AG04449 (cell line): ENCODE results near the gene IL11RA.

Experiments used
- CTCF ChIA-PET: fragments of 350-600 bp; formaldehyde crosslinking; extraction: SDS; loops from one replicate; lab custom pipeline; 2021; ENCODE audit warnings: antibody characterized with exemption; lab: Yijun Ruan, JAX
- POLR2A ChIA-PET: fragments of 400-600, 350-600 bp; formaldehyde crosslinking; extraction: SDS; loops from one replicate; lab custom pipeline; 2020; ENCODE audit warnings: antibody characterized with exemption, inconsistent platforms; lab: Yijun Ruan, JAX
- DNase-seq: peaks from one replicate; pipeline ENCODE4 v3.0.0-alpha.2; 2010; ENCODE audit warnings: low read depth, low spot score
- H3K4me3 ChIP-seq: 2 replicates; pipeline ENCODE4 v1.5.1; 2011; ENCODE audit warnings: low read depth, mild to moderate bottlenecking, control low read depth, low read length
- TF ChIP-seq, protein P1 (sequence below): IDR thresholded peaks from one replicate; pipeline ENCODE4 v1.5.1; 2011; ENCODE audit warnings: mild to moderate bottlenecking, moderate library complexity, low read length, control low read depth, inconsistent platforms; ENCODE audit not compliant: insufficient read depth; ENCODE audit errors: missing control alignments

The IL11RA gene

DNA sequence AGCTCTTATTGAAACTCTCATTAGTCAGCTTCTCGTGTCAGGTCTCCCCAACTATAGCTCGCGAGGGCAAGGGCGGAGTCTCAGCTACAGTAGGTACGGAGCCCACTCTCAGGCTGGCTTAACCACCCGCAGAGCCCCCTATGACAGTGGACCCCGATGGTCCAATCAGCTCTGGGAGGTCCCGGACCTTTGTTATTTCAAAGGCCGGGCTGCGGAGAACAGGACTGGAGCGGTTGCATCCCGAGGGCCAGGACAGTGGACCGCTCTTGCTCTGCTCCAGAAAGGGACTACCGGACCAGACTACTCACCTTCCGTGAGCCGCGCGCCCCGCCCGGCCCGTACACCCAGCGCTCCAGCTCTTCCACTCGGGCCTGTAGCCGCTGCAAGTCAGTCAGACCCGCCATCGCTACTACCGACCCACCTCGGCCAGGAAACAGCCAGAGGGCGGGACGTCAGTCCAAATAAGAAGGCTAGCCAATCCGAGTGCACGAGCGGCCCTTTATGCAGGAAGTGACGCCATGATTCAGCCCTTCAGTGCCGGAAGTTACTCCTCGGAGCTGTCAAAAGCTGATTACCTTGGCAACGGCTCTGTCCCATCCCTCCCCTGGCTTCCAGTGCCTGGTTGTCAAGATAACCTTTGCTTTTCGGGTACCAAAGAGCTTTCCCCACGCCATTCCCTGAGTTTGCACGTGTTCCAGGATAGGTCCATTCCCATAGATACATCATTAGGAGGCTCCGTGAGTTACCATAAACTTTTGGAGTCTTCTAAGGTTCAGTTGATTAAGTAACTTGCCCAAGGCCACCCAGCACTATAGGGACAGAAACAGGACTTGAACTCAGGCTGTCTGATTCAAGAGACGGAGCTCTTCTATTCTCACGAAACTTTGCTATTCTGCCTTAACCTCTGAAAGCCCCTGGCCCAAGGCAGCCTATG, 31.7 kb upstream of the IL11RA start, which contains the start of gene DCTN3:
Gene DCTN3, minus strand, starts transcription at position 435 of the 934 bp plus-strand sequence. Its CDS starts 31 bp downstream, at position 404.
- TF ChIP-seq, protein P1, sequence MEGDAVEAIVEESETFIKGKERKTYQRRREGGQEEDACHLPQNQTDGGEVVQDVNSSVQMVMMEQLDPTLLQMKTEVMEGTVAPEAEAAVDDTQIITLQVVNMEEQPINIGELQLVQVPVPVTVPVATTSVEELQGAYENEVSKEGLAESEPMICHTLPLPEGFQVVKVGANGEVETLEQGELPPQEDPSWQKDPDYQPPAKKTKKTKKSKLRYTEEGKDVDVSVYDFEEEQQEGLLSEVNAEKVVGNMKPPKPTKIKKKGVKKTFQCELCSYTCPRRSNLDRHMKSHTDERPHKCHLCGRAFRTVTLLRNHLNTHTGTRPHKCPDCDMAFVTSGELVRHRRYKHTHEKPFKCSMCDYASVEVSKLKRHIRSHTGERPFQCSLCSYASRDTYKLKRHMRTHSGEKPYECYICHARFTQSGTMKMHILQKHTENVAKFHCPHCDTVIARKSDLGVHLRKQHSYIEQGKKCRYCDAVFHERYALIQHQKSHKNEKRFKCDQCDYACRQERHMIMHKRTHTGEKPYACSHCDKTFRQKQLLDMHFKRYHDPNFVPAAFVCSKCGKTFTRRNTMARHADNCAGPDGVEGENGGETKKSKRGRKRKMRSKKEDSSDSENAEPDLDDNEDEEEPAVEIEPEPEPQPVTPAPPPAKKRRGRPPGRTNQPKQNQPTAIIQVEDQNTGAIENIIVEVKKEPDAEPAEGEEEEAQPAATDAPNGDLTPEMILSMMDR = no peak
- CTCF ChIA-PET = interaction anchor here (0.6 to 5.3 kb wide), 15 partner anchors 8 to 242 kb away, joined by 3 to 138 read pairs (median 4); partner anchors contain the start of genes ARID3C, RPP25L and SIGMAR1
- POLR2A ChIA-PET = interaction anchor here (0.9 to 1.5 kb wide), 2 partner anchors 14 to 33 kb away, joined by 3 to 5 read pairs; no protein-coding TSS in a partner anchor

DNA sequence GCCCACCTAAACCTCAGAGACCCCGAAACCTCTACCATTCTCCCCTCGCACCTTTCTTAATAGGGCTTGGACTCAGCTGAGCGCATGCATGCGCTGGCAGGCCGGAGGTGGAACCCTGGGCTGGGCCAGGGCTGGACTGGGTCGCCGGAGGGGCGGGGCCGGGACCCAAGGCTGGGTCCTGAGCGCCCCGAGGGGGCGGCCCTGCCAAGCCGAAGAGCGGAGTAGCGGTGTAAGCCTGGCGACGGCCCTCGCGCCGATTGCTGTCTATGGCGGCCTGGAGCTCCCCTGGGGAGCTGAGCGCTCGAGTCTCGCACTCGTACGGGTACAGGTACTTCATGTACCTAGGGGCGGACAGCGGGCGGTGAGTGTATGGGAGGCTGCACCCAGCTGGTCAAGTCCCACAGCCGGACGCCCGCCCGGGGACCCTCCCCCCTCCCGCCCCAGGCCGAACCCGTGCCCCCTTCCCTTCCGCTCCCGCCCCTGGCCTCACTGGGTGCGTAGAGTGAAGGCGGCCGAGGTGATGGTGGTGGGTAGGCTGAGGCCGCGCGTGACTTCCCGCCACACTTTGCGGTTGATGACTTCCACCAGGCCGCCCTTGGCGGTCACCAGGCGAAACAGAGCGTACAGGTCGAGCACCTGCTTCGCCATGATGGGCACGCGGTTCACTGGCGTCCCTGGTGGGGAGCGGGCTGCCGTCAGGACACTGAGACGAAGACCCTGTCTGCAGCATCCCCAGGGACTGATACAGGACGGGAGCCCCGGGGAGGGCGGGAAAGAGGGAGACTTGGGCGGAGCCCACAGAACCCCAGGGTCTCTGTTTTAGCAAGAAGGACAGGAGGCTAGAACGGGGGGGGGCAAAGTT, 28.4 kb upstream of the IL11RA start:
- TF ChIP-seq, protein P1 = no peak
- DNase-seq = no peak
- no peak overlapping the region for H3K4me3 ChIP-seq
- CTCF ChIA-PET = interaction anchor here (1.2 to 5.3 kb wide), 3 partner anchors 11 to 79 kb away, joined by 3 to 138 read pairs (median 35); partner anchors contain the start of genes ARID3C, RPP25L and SIGMAR1
- POLR2A ChIA-PET = no interaction called here

More for the DNA sequence above, 31.7 kb upstream of the IL11RA start, which contains the start of gene DCTN3:
- DNase-seq = peak; percentile 75
- H3K4me3 ChIP-seq = peak within 1 kb of the TSS; percentile 92

DNA sequence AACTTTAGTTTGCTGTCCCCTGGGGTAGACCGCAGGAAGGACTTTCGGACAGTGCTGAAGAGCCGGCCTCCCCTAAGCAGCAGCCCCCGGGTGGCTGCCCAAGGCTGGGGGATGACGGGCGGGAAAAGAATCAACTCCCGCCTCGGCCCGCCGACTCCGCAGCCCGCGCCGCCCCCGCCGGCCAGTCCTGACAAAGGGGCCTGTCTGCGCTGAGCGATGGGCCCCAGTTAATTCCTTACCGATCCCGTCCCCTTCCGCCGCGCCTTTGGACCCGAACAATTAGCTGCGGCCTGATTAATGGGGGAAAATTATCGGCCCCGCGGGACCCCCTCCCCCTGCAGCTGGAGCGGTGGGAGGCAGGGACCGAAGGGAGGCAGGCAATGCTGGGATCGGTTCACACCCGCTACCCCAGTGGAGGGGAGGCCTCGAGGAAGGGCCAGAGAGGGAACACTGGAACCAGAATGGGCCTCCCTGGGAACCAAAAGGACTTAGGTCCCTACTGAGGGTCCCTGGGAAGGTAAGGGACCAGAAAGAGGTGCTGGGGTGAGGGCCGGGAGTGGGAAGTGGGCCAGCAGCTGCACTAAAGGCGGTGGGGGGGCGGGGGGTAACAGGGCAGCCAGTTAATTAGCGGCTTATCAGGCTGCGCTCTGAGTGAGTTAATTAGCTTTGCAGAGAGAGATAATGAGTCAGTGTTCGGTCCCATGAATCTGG, 27.4 kb upstream of the IL11RA start:
- CTCF ChIA-PET = interaction anchor here (1.7 to 5.3 kb wide), 6 partner anchors 8 to 14 kb away, joined by 5 to 138 read pairs (median 14); partner anchors contain the start of genes ARID3C, RPP25L and SIGMAR1

DNA sequence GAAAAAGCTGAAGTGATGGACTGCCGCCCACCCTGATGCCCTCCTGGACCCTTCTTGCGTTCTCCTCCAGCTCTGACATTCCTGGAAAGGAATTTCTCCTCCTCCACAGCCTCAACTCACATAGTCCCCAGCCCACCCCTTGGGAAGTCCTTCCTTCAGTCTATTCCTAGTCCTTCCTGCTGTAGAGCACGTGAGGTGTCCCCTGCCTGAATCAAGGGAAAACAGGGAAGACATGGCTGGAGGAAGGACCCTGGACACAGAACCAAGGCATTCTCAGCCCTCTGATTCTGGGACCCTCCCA, 26.8 kb upstream of the IL11RA start:
- TF ChIP-seq, protein P1 = no peak
- CTCF ChIA-PET = interaction anchor here (1.3 to 2.3 kb wide), 8 partner anchors 8 to 124 kb away, joined by 3 to 28 read pairs (median 8); partner anchors contain the start of genes RPP25L and SIGMAR1
- POLR2A ChIA-PET = no interaction called here
- no peak overlapping the region for H3K4me3 ChIP-seq
- no peak for DNase-seq

More for the DNA sequence above, 27.4 kb upstream of the IL11RA start:
- H3K4me3 ChIP-seq = no peak overlapping the region
- POLR2A ChIA-PET = no interaction called here
- TF ChIP-seq, protein P1 = no peak
- DNase-seq = no peak

DNA sequence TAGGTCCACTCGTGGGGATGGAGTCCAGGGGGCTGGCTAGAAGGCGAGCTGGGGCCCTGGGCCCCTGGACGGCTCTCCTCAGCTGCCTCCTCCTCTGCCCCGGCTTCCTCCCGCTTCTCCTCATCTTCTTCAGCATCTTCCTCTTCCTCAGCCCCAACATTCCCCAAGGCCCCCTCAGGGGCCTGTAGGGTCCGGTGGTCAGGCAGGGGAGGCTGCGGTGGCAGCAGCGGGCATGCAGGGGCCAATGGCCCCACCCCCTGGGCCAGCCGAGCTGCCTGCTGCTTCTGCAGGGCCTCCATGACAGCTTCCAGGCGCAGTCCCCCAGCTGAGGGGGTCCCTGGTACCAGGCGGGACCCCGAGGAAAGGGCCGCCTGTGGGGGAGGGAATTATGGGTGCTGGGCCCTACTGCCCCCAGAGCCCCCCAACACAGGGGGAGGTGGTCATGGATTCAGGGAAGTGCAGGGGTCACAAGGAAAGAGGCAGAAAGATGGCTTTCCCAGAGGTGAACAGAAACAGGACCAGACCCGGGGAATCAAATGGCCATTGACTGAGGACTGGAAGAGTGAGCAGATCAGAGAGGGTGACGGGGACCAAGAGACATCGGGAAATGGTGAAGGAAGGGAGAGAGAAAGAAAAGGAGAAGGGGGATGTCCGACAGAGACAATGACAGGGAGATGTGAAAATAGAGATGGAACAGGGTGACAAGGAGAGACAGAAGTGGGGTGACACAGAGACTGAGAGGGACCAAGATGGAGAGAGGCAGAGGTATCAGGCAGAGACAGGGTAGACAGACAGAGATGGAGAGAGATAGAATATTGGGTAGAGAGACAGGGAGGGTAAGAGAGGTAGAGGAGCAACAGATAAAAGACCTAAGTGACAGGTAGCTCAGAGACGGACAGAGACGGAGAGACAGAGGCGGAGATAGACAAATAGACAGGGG, 24.0 kb upstream of the IL11RA start:
- no peak overlapping the region for H3K4me3 ChIP-seq
- ChIA-PET POLR2A (no interaction called here), CTCF (interaction anchor here (1.7 to 10.9 kb wide), 2 partner anchors 10 to 13 kb away, joined by 8 to 274 read pairs; partner anchors contain the start of genes RPP25L and SIGMAR1)
- no peak for DNase-seq
- TF ChIP-seq, protein P1 = no peak
